Measurements from ENCODE around the gene ATP1A1.

Gene ATP1A1

DNA sequence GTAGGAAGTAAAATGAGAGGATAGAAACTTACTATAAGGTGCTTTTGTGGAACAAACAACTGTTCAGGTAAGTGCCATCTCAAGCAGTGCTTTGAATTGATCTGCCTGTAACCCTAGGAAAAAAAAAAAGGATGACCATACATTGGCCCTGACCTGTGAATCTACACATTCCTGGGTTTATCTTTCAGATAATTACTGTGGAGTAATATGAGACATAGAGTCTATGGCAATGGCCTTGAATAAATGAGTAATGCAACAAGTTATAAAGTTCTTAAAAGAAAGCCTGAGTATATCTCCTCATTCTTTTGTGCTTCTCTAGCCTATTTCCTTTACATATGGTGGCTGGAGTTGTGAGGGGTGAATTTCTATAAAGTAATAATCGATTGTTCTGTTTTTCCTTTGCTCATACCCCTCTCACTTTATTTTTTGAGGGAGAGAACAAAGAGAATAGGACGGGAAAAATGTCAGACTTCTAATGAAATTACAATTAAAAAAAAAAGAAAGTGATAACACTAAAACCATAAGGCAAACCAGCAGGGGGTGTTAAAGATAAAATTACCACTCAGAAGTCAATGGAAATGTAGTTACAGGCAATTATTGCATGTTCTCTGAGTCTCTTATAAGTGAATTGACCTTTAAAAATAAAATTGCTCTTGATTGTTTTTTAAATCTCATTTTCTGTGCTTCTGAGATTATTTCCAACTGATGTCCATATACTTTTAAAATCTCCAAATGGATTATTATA lies 12.4 kb upstream of the ATP1A1 start:
- H3K27ac ChIP-seq (ENCODE audit: low read length): no peak overlapping the region
- H3K27me3 ChIP-seq (ENCODE audit: control insufficient read depth, insufficient read depth, low read length): no peaks in the 10 kb centered on the region
- H3K4me1 ChIP-seq (ENCODE audit: control insufficient read depth, low read depth, low read length): peaks cover 12% of the 10 kb centered on the region
- H3K4me3 ChIP-seq (ENCODE audit: low read length): no peak overlapping the region
- no peaks in the 10 kb centered on the region for H3K36me3 ChIP-seq (ENCODE audit: control insufficient read depth, low read depth, low read length)
- H3K9ac ChIP-seq (ENCODE audit: low read length): no peak overlapping the region
- H3K9me3 ChIP-seq (ENCODE audit: control insufficient read depth, low read depth, low read length): no peaks in the 10 kb centered on the region

DNA sequence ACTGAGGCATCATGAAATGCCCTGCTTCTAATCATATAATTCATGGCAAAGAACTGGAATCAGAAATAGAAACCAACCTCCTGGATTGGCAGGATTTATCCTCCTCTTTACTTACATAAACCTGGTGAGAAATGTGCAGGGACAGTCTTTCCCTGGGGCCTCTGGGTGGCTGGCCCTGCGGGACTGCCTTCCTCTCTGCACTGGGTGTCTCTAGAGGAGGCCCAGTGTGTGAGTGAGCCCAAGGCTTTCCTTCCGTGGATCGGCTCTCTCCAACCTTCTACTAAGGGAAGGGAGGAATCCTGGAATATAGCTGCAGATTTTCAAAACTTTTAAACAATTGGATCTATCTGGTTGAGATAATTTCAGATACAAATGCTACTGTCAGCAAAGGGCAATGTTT lies 11.4 kb upstream of the ATP1A1 start:
- Histone ChIP-seq H3K4me3 (ENCODE audit: low read length) (no peak overlapping the region), H3K9ac (ENCODE audit: low read length) (no peak overlapping the region), H3K27ac (ENCODE audit: low read length) (no peak overlapping the region), H3K36me3 (ENCODE audit: control insufficient read depth, low read depth, low read length) (no peaks in the 10 kb centered on the region), H3K9me3 (ENCODE audit: control insufficient read depth, low read depth, low read length) (no peaks in the 10 kb centered on the region), H3K27me3 (ENCODE audit: control insufficient read depth, insufficient read depth, low read length) (no peaks in the 10 kb centered on the region), H3K4me1 (ENCODE audit: control insufficient read depth, low read depth, low read length) (peaks cover 12% of the 10 kb centered on the region)

DNA sequence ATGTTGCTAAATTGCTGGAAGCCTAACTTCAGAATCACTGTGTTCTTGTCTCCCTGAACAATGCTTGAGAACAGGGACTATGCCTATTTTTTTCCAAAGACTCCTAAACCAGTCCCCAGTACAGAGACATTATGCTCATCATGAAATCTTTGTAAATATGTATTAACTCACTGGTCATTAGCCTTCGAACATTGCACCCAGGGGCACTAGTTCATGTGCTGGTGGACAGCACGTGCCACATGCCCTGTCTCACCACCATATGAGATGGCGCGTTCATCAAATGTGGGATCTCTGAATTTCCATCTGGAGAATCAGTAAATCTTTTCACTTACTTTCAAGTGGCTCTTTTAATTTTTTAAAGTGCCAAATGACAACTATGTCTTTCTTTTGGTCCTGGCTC lies 11.0 kb upstream of the ATP1A1 start:
- Histone ChIP-seq H3K27me3 (ENCODE audit: control insufficient read depth, insufficient read depth, low read length) (no peaks in the 10 kb centered on the region), H3K4me1 (ENCODE audit: control insufficient read depth, low read depth, low read length) (peaks cover 12% of the 10 kb centered on the region), H3K9me3 (ENCODE audit: control insufficient read depth, low read depth, low read length) (no peaks in the 10 kb centered on the region), H3K27ac (ENCODE audit: low read length) (no peak overlapping the region), H3K9ac (ENCODE audit: low read length) (no peak overlapping the region), H3K36me3 (ENCODE audit: control insufficient read depth, low read depth, low read length) (no peaks in the 10 kb centered on the region), H3K4me3 (ENCODE audit: low read length) (no peak overlapping the region)

DNA sequence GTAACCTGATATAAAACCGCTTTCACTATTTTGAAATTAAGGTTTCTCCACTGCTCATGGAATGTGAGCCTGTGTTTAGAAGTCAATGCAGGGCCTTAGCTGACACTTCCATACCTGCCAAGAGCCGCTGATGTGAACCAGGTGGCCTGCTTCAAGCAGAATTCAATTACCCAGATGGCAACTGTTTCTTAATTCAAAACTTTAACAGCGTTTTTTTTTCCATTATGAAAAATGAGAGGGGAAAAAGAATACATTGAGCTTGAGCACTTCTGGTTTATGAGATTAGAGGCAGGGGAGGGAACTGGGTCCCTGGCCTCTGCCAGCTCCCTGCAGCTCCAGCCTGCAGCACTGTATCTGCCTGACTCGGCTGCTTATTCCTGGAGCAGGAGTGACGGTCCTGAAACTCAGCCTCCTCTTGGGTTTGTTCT lies 7.7 kb upstream of the ATP1A1 start:
- Histone ChIP-seq H3K36me3 (ENCODE audit: control insufficient read depth, low read depth, low read length) (no peaks in the 10 kb centered on the region), H3K27me3 (ENCODE audit: control insufficient read depth, insufficient read depth, low read length) (no peaks in the 10 kb centered on the region), H3K9ac (ENCODE audit: low read length) (no peak overlapping the region), H3K4me1 (ENCODE audit: control insufficient read depth, low read depth, low read length) (peaks cover under 1% of the 10 kb centered on the region), H3K4me3 (ENCODE audit: low read length) (no peak overlapping the region), H3K27ac (ENCODE audit: low read length) (no peak overlapping the region), H3K9me3 (ENCODE audit: control insufficient read depth, low read depth, low read length) (no peaks in the 10 kb centered on the region)

DNA sequence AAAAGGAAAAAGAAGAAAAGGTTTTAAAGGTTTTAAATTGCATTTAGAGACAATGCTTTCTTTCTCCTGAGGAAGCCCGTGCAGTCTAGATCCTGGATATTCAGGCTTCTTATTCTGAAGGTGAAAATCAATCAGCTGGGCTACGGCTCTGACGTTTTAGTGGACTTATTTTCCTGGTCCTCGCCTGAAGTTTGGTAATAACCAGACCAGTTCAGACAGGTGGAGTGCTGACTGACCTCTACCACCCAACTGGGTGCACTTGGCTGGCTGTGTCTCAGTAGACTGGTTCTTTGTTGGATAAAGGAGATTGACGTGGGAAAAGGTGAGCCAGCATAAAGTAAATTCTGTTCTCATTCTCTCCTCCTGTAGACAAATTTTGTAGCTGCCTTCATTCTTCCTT lies 7.2 kb upstream of the ATP1A1 start:
- H3K27ac ChIP-seq (ENCODE audit: low read length): no peak overlapping the region

DNA sequence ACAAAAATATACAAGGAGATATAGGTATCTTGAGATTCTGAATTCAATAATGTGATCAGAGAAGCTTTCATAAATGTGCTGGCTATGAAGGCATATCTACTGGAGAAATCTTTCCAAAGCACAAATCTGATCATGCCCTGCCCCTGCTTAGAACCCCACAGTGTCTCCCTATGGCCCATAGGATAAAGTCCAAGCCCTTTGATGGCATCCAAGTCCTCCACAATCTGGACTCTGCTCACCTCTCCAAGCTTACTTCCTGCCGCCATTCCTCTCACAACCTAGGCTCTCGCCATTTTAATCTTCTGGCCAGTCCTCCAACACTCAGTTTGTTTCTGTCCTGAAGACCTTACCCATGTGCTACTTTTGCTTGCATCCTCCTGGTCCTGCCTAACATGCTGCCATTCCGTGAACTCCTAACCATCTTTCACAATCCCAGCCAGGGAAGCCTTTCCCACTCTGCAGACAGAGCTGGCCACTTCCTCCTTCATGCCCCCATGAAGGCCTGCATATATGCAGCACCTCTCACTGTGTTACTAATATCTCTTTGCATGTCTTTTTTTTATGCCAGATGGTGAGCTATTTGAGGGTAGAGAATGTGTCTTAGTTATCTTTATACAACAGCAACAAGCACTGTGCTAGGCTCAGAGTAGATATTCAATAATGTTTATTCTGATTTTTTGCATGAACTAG lies 5.6 kb upstream of the ATP1A1 start:
- no peaks in the 10 kb centered on the region for H3K36me3 ChIP-seq (ENCODE audit: control insufficient read depth, low read depth, low read length)
- no peak overlapping the region for H3K9ac ChIP-seq (ENCODE audit: low read length)
- H3K4me1 ChIP-seq (ENCODE audit: control insufficient read depth, low read depth, low read length): peaks cover 8% of the 10 kb centered on the region
- H3K27ac ChIP-seq (ENCODE audit: low read length): no peak overlapping the region
- H3K9me3 ChIP-seq (ENCODE audit: control insufficient read depth, low read depth, low read length): no peaks in the 10 kb centered on the region
- no peak overlapping the region for H3K4me3 ChIP-seq (ENCODE audit: low read length)
- peaks cover 12% of the 10 kb centered on the region for H3K27me3 ChIP-seq (ENCODE audit: control insufficient read depth, insufficient read depth, low read length)

More for the DNA sequence above, 7.2 kb upstream of the ATP1A1 start:
- no peaks in the 10 kb centered on the region for H3K4me1 ChIP-seq (ENCODE audit: control insufficient read depth, low read depth, low read length)
- no peak overlapping the region for H3K4me3 ChIP-seq (ENCODE audit: low read length)
- no peaks in the 10 kb centered on the region for H3K9me3 ChIP-seq (ENCODE audit: control insufficient read depth, low read depth, low read length)
- H3K27me3 ChIP-seq (ENCODE audit: control insufficient read depth, insufficient read depth, low read length): no peaks in the 10 kb centered on the region
- H3K9ac ChIP-seq (ENCODE audit: low read length): no peak overlapping the region
- no peaks in the 10 kb centered on the region for H3K36me3 ChIP-seq (ENCODE audit: control insufficient read depth, low read depth, low read length)

DNA sequence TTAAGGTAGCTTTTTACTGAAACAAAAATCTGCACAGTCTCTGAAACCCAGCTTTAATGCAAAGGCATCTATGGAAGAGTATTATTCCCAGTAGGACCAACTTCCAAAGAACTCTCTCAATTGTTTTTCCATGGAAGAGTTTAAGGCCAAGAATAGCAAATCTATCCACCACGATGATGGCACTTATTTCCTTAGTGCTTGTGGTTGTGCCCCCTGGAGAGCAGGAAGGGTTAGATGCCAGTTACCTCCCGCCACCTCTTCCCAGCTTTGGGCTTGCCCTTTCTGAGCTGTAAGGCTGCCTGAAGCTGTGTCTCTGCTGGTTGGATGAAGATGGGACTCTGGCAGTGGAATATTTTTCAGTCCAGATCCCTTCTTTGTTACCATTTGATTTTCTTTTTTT lies 4.8 kb upstream of the ATP1A1 start:
- no peak overlapping the region for H3K27ac ChIP-seq (ENCODE audit: low read length)
- H3K9me3 ChIP-seq (ENCODE audit: control insufficient read depth, low read depth, low read length): no peaks in the 10 kb centered on the region
- H3K4me3 ChIP-seq (ENCODE audit: low read length): no peak overlapping the region
- H3K27me3 ChIP-seq (ENCODE audit: control insufficient read depth, insufficient read depth, low read length): peaks cover 13% of the 10 kb centered on the region
- no peak overlapping the region for H3K9ac ChIP-seq (ENCODE audit: low read length)
- peaks cover 8% of the 10 kb centered on the region for H3K4me1 ChIP-seq (ENCODE audit: control insufficient read depth, low read depth, low read length)
- H3K36me3 ChIP-seq (ENCODE audit: control insufficient read depth, low read depth, low read length): no peaks in the 10 kb centered on the region

DNA sequence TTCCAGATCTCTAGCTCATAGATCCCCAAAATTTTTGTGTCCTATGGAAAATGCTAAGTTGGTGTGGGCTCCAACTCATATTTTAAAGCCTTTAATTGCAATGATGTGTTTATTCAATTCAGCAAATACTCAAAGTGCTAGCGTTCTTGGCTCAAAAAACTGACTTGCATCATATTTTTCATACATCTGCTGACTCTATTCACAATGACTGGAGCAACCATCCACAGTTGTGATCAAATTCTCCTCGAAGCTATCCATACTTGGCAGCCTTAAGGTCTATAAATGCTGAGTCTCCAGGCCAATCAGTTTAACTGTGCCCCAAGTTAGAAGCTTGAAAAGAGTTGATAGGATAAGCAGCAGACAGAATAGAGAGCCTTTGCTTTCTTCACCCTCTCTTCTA lies 2.9 kb upstream of the ATP1A1 start:
- Histone ChIP-seq H3K9me3 (ENCODE audit: control insufficient read depth, low read depth, low read length) (no peaks in the 10 kb centered on the region), H3K4me3 (ENCODE audit: low read length) (no peak overlapping the region), H3K36me3 (ENCODE audit: control insufficient read depth, low read depth, low read length) (no peaks in the 10 kb centered on the region), H3K27me3 (ENCODE audit: control insufficient read depth, insufficient read depth, low read length) (peaks cover 13% of the 10 kb centered on the region), H3K27ac (ENCODE audit: low read length) (no peak overlapping the region), H3K4me1 (ENCODE audit: control insufficient read depth, low read depth, low read length) (peaks cover 15% of the 10 kb centered on the region), H3K9ac (ENCODE audit: low read length) (no peak overlapping the region)

DNA sequence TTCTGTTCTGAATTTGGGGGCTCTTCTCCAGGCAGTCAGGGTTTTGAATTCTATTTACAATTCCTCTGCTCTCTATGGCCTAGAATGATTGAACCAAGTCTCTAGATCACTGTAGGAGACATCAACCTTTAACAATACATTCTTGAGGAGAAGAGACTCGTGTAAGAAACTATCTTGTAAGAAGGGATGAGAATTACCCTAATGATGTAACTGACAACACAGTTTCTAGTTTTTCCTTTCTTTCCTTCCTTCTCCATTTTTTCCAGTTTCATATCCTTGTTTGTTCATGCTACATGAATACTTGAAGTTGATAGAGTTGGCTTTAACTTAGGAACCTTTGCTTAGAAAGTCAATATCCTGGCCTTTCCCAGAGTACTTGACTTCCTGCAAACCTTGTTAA lies 1.3 kb upstream of the ATP1A1 start:
- H3K4me1 ChIP-seq (ENCODE audit: control insufficient read depth, low read depth, low read length): peaks cover 30% of the 10 kb centered on the region
- H3K4me3 ChIP-seq (ENCODE audit: low read length): peak overlapping the region; percentile 67
- peaks cover 13% of the 10 kb centered on the region for H3K27me3 ChIP-seq (ENCODE audit: control insufficient read depth, insufficient read depth, low read length)
- no peaks in the 10 kb centered on the region for H3K9me3 ChIP-seq (ENCODE audit: control insufficient read depth, low read depth, low read length)
- H3K27ac ChIP-seq (ENCODE audit: low read length): no peak overlapping the region
- H3K36me3 ChIP-seq (ENCODE audit: control insufficient read depth, low read depth, low read length): no peaks in the 10 kb centered on the region
- H3K9ac ChIP-seq (ENCODE audit: low read length): no peak overlapping the region

DNA sequence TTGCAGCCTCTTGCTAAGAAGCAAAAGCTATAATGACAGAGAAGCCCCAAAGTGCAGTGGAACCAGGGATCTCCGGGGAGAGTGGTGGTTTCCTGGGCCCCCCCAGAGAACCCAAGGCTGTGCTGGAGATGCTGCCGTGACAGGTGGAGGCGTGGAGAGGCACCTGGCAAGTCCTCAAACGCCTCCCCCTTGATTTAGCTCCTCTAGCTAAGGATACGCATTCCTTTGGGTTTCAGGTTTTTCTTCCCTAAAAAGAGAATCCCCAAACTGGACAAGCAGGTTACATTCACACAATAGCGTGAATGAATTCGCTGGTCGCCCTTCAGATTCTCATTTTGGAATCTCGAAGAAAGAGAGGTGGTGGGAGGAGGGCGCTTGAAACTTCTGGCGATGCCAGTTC lies 853 bp upstream of the ATP1A1 start:
- Histone ChIP-seq H3K9me3 (ENCODE audit: control insufficient read depth, low read depth, low read length) (no peaks in the 10 kb centered on the region), H3K9ac (ENCODE audit: low read length) (peak overlapping the region; percentile 52), H3K4me3 (ENCODE audit: low read length) (peak overlapping the region; percentile 67)

DNA sequence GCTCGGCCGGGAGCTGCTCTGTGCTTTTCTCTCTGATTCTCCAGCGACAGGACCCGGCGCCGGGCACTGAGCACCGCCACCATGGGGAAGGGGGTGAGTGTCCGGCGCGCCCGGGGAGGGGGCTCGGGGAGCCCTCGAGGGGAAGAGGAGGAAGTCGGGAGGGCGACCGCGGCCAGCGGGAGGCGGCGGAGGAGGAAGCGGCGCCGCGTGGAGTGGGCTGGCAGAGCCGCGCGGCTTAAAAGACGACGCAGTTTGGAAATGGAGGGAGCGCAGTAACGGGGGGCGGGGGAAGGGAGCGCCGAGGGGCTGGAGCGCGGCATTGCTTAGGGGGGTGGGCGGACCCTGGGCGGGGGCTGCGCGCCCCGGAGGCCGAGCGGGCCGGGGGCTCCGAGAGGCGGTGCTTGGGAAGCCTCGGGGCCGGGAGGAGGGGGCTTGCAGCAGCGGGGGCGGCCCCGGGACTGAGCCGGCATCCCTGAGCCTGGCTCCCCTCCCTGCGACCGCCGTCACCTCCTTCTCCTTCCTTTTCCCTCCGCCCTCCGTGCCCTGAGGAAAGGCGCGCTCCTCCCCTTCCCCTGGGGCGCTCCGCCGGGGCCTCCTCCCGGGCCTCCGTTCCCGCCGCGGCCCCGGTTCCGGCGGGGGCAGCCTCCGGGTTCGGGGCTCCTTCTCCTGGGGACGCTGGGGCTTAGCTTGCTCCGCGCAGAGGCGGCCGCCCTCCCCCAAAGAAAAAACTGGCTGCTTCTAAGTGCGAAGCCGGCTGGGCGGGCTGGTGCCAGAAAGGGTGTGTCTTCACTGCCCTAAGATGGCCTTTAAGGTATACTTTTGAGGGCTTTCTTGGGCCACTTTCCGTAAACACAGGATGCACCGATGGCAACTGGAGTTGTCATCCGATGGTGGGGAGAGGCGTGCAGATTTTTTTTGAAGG lies 648 bp downstream of the ATP1A1 start:
- no peaks in the 10 kb centered on the region for H3K9me3 ChIP-seq (ENCODE audit: control insufficient read depth, low read depth, low read length)
- H3K36me3 ChIP-seq (ENCODE audit: control insufficient read depth, low read depth, low read length): no peaks in the 10 kb centered on the region
- no peak overlapping the region for H3K27ac ChIP-seq (ENCODE audit: low read length)
- H3K4me3 ChIP-seq (ENCODE audit: low read length): peak overlapping the region; percentile 91
- H3K9ac ChIP-seq (ENCODE audit: low read length): peak overlapping the region; percentile 84
- peaks cover 50% of the 10 kb centered on the region for H3K4me1 ChIP-seq (ENCODE audit: control insufficient read depth, low read depth, low read length)
- H3K27me3 ChIP-seq (ENCODE audit: control insufficient read depth, insufficient read depth, low read length): peaks cover 13% of the 10 kb centered on the region

More for the DNA sequence above, 853 bp upstream of the ATP1A1 start:
- Histone ChIP-seq H3K27ac (ENCODE audit: low read length) (no peak overlapping the region), H3K36me3 (ENCODE audit: control insufficient read depth, low read depth, low read length) (no peaks in the 10 kb centered on the region), H3K4me1 (ENCODE audit: control insufficient read depth, low read depth, low read length) (peaks cover 35% of the 10 kb centered on the region), H3K27me3 (ENCODE audit: control insufficient read depth, insufficient read depth, low read length) (peaks cover 13% of the 10 kb centered on the region)
